HG03039 (cell line): ENCODE data around the gene NR2C2AP.
A peak's percentile ranks its signal among the peaks of the same experiment; 100 is the strongest.

Experiments
- ATAC-seq: cut with Tn5 transposase; IDR thresholded peaks from one replicate; pipeline ENCODE4 v1.9.1; 2021; ENCODE audit warnings: mild to moderate bottlenecking, moderate library complexity; ENCODE audit not compliant: unreplicated experiment

The NR2C2AP gene

DNA sequence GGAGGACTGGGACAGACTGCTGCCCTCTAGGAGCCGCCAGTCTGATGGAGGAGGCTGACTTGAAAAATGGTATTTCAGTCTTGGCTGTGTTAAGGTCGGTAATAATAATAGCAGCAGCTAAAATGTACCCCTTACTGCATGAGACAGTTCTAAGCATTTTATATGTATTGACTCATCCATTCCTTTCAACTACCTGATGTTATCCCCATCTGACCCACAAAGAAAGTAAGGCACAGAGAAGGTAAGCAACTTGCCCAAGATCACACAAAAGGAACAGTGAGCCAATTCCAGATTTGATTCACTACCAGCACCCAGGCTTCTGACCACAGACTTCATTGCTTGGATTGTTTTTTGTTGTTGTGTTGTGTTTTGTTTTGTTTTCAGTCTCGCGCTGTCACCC, 12.6 kb upstream of the NR2C2AP start:
- ATAC-seq, result no peak

DNA sequence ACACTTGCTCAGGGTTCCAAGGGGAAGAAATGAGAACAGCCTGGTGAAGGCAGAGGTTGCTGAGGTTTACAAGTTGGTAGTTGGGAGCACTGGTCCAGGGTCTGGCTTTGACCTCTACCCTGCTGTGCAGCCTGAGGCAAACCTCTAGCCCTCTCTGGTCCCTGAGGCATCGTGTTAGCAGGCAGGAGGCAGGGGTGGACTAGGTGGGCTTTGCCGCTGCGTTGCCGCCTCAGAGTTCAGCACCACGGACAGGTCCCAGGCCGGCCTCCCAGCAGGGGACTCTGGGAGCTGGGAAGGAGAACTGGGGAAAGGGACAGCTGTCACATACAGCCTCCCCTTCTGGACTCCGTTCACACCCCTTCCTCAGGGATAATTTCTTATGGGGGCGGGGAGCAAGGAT, 11.7 kb upstream of the NR2C2AP start:
- ATAC-seq, result no peak

- ATAC-seq, result no peak
Observed at GRCh38 chr19:19214159-19214490, 10.9 kb upstream of the NR2C2AP start.

DNA sequence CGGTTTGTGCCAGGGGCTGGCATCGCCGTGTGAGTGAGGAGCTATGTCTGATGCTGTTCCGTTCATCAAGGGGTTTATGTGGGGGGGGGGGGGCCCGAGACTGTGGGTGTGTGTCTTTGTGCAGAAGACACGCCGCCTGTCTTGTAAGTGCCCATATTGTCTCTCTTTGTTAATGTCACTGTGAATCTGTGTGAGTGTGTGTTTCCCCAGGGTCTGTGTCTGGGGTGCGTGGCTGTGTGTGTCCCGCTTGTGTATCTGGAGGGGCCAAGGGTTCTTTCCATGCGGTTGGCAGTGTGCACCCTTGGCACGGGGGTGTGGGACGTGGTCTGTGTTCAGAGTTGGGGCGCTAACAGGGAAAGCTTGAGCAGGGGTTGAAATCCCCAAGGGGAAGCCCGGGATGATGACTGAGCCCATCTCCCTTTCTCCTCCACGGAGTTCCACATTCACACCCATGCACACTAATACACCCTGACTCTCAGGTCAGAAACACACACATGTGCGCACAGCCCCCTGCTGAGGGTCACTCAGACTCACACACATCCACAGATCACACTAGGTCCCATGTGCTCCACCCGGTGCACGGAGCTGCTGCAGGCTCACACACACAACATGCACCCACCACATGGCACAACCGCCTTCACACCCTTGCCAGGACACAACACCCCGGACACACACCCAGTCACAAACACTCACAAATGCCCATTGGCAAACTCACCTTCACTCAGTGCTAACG, 10.4 kb upstream of the NR2C2AP start:
- no peak for ATAC-seq

GRCh38 chr19:19212916-19213315, 9.7 kb upstream of the NR2C2AP start:
- ATAC-seq, result no peak

DNA sequence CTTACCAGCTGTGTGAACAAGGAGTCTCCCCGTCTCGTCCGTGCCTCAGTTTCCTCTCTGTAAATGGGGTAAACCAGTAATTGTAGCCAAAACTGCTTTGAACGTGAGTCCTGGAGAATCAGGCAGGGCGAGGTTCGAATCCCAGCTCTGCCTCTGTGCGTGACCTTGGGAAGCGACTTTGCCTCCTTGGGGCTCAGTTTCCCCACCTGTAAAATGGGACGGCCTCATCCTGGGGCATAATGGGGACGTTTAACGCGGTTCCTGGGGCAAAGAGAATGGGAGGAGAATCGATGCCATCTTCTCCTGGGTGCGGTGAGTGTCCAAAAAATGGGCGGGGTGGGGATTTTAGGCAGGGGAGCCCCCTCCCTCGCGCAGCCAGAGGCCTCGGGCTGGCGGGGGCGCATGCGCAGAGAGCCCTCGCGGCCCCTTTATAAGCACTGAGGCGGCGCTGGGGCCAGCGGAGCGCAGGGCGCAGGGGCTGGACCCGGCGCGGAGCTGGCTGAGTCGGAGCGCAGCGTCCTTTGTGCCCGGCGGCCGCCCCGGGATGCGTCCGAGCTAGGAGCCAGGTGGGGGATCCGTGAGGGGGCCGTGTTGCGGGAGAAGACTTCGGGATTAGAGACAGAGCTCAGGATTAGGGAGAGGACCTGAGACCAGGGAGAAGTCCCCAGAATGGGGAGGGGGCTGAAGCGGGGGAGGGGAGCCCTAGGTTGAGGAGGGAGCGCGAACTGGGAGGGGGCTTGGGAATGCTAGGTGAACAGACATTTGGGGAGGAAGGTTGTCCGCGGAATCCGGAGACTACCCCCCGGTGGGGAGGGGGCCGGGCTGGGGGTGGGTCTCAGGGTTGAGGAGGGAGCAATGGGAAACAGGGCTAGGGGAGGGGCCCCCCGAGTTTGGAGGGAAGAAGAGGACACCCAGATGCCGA, 8.5 kb upstream of the NR2C2AP start, which contains the start of gene NCAN:
Gene NCAN, plus strand, starts transcription at position 460 of the 922 bp plus-strand sequence. CDS start 4,996 bp downstream, outside the sequence.
- ATAC-seq, result no peak

GRCh38 chr19:19209372-19209771, 6.2 kb upstream of the NR2C2AP start:
- no peak for ATAC-seq

DNA sequence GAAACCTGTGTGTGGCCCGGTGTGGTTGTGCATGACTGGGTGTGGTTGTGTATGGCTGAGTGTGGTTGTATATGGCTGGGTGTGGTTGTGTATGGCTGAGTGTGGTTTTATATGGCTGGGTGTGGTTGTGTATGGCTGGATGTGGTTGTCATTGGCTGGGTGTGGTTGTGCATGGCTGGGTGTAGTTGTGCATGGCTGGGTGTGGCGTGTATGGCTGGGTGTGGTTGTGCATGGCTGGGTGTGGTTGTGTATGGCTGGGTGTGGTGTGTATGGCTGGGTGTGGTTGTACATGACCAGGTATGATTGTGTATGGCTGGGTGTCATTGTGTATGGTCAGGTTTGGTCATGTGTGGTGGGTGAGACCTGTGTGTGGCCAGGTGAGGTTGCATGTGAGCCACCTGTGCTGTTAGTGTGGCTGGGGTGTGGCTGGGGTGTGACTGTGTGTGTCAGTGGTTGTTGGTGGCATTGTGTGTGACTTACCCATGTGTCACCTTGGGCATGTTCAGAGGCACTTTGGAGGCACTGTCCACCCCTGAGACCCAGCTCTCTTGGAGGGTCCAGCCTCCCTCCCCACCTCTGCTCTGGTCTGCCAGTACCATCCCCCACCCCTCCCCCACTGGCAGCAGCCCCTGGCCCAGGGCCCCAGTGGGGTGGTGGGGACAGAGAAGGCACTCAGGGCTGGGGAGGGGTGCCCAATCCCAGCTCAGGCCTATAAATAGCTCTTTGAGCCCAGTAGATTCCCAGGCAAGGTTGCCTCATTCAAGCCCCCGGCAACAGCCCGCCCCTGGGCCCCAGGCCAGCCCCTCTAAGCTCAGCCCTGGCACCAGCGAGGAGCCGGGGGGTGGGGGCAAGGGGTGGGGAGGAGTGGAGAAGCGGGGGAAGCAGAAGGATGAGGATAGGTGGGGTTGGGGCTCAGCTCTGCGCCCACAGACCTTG, 4.7 kb upstream of the NR2C2AP start:
- no peak for ATAC-seq

DNA sequence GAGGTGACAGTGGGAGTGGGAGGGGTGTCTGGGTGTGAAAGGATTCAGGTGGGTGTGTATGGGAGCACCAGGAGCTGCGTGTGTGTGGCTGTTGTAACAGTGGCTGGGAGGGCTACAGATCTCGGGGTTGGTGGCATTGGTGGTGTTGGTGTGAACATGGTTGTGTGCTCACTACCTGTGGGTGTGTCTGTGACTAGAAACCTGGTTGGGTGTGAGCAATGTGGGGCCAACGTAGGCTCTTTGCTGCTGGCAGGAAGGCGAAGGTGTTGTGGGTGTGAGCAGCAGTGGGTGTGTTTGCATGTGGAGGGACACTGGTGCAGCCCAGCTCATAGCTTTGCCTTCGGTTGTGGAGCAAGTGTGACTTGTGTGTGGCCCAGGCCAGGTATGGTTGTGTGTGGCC, 3.7 kb upstream of the NR2C2AP start:
- ATAC-seq, result no peak

GRCh38 chr19:19205416-19206410, 2.5 kb upstream of the NR2C2AP start:
- ATAC-seq, result no peak

DNA sequence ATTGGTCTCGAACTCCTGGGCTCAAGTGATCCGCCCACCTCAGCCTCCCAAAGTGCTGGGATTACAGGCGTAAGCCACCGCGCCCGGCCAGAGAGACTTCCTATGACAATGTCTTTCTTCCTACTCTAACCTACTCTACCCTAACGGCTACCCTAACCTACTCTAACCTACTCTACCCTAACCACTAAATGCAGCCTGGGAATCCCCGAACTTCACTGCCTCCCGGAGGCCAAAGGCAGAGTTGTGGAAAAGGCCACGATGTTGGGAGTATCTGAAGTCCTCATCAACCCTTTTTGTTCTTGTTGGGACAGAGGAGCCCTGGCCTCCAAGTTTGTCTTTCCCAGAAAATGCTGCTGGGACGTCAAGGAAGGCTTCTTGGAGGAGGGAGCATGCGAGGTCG, 967 bp upstream of the NR2C2AP start:
- no peak for ATAC-seq

GRCh38 chr19:19202707-19203011, 555 bp downstream of the NR2C2AP start:
- no peak for ATAC-seq

GRCh38 chr19:19201697-19202630, 1.2 kb downstream of the NR2C2AP start:
- ATAC-seq, result no peak

DNA sequence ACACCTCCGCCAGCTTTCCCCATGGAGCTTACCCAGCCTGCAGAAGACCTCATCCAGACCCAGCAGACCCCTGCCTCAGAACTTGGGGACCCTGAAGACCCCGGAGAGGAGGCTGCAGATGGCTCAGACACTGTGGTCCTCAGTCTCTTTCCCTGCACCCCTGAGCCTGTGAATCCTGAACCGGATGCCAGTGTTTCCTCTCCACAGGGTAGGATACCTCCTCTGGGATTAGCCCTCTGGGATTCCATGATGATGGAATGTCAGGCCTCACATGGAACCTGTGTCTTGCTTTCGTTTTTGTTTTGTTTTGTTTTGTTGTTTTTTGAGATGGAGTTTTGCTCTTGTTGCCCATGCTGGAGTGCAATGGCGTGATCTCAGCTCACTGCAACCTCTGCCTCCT, 9.3 kb downstream of the NR2C2AP start:
- no peak for ATAC-seq

DNA sequence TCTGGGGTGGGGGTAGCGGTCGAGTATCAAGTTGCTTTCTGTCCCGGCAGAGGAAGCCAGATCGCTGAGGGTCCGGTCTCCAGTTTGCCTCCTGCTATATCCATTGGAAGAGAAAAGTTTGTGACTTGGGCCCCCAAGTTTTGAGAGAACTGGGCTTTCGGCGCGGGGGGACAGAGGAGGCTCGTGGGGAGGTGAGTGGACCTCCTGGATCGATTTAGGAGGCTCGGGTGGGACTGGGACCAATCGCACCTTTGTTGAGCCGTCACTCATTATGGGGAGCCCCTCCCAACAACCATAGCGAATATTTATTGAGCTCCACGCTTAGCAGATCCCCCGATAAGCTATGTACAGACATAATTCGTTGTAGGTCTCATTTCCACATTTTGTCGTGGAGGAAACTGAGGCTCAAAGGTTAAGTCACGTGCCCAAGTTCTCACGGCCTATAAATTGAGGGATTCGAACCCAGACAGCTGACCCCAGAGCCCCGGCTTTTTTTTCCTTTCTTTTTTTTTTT, 10.2 kb downstream of the NR2C2AP start:
- no peak for ATAC-seq

DNA sequence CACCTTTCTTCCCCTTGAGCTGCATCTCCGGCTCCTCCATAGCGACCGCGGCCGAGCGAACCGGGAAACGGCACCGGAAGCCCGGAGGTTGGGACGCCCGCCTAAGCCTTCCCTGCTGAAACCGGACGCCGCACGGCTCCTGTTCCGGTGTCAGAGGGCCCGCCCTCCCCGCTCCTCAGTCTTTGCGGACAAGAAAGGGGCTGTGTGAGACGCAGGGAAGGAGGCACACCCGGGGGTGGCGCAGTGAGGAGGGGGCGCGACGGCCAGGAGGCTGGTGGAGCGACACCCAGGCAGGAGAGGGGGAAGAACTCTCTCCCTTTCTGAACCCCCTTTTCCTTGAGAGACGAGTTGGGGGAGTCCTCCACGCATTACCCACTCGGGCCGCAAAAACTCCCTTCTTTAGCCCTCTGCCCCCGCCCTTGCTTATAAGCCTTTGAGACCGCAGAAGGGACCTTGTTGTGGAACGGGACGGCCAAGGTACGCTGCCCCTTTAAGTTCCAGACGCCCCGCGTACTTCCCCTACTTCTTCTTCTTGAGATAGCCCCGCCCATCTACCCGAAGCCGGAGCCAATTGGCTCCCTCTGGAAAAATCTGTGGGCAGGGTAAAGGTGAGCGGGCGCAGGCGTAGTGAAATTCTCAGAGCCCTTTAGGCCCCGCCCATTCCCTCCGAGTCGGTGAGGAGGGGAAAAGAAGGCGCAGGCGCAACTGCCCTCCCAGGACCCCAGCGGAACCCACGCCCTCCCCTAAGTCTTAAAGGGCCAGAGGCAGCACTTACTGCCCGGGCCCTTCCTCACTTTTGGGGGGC, 10.9 kb downstream of the NR2C2AP start, which contains the start of the genes BORCS8 and RFXANK:
Gene BORCS8, minus strand, starts transcription at position 75 of the 805 bp plus-strand sequence. Its CDS starts 35 bp downstream, at position 40.
Gene RFXANK, plus strand, starts transcription at position 181 of the 805 bp plus-strand sequence. CDS start 1,689 bp downstream, outside the sequence.
- peak; percentile 72 for ATAC-seq

- ATAC-seq, result no peak
Observed at GRCh38 chr19:19191768-19192077, 11.5 kb downstream of the NR2C2AP start.

- ATAC-seq, result no peak
Observed at GRCh38 chr19:19186742-19187141, 16.5 kb downstream of the NR2C2AP start.
